Measurements from ENCODE around the gene HGFAC.

DNA sequence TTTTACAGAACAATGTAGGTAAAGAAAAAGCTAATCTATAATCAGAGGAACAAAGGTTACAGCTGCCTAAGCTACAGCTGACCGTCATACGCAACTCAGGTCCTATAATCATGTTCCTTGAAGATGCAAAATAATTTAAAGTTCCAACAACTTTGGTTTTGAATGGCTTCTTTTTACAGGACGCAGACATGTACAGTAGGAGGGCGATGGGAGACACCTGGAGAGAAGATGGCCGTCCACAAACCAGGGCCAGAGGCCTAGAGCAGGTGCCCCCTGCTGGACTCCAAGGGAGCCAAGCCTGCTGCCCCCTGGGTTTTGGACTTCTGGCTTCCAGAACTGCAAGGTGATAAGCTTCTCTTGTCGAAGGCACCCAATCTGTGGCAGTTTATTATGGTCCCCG is 10.6 kb downstream of the HGFAC start:
- TF ChIP-seq, protein P1, sequence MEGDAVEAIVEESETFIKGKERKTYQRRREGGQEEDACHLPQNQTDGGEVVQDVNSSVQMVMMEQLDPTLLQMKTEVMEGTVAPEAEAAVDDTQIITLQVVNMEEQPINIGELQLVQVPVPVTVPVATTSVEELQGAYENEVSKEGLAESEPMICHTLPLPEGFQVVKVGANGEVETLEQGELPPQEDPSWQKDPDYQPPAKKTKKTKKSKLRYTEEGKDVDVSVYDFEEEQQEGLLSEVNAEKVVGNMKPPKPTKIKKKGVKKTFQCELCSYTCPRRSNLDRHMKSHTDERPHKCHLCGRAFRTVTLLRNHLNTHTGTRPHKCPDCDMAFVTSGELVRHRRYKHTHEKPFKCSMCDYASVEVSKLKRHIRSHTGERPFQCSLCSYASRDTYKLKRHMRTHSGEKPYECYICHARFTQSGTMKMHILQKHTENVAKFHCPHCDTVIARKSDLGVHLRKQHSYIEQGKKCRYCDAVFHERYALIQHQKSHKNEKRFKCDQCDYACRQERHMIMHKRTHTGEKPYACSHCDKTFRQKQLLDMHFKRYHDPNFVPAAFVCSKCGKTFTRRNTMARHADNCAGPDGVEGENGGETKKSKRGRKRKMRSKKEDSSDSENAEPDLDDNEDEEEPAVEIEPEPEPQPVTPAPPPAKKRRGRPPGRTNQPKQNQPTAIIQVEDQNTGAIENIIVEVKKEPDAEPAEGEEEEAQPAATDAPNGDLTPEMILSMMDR (IDR thresholded peaks at IDR 0.05) = no peak
- TF ChIP-seq POLR2A (IDR thresholded peaks at IDR 0.05) (no peak), EP300 (IDR thresholded peaks at IDR 0.05) (no peak)

Data from ovary (tissue), 3 donors.